Fibroblast of the aortic adventitia (primary cell): ENCODE data around the gene CHAMP1. TPM values are rescaled to one million over a fixed set of nuclear protein-coding genes. Genes with fewer than 3 reads are reported as not detected.
A peak's percentile ranks its signal among the peaks of the same experiment; 100 is the strongest.

ENCODE experiments used
- DNase-seq: peaks from one replicate; pipeline ENCODE4 v3.0.0-alpha.2; 2010; ENCODE audit warnings: low read depth
- H3K4me3 ChIP-seq: 2 replicates; pipeline ENCODE4 v1.5.1; 2011; ENCODE audit warnings: low read depth, mild to moderate bottlenecking, control low read depth, low read length, moderate library complexity
- total RNA-seq: library from RNA; depleted of rRNA; stranded (reverse); fragments of >200 nt; gene quantifications from 2 replicates; pipeline ENCODE4 v1.2.3, GENCODE V29; 2012; ENCODE audit warnings: low replicate concordance
- TF ChIP-seq, protein P1 (sequence below): IDR thresholded peaks from 2 replicates; pipeline ENCODE4 v1.5.1; 2011; ENCODE audit warnings: mild to moderate bottlenecking, low read length, control low read depth, inconsistent platforms; ENCODE audit not compliant: insufficient read depth

The CHAMP1 gene
- total RNA-seq, 1 donor, result 22.5 TPM

DNA sequence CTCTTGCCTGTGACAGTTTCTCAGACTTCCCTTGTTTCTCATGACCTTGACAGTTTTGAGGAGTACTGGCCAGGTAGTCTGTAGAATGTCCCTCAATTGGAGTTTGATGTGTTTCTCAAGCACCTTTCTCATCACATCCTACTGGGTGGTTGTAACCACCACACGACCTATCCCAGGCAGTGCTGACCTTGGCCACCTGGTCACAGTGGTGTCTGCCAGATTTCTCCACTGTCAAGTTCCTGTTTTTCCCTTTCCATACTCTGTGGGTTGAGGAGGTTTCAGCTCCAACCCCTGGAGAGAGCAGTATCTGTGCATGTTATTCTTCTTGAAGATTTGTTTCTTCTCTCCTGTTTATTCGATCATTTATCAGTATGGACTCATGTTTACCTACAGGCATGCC, 41.3 kb upstream of the CHAMP1 start:
- H3K4me3 ChIP-seq, result no peak overlapping the region
- TF ChIP-seq, protein P1, sequence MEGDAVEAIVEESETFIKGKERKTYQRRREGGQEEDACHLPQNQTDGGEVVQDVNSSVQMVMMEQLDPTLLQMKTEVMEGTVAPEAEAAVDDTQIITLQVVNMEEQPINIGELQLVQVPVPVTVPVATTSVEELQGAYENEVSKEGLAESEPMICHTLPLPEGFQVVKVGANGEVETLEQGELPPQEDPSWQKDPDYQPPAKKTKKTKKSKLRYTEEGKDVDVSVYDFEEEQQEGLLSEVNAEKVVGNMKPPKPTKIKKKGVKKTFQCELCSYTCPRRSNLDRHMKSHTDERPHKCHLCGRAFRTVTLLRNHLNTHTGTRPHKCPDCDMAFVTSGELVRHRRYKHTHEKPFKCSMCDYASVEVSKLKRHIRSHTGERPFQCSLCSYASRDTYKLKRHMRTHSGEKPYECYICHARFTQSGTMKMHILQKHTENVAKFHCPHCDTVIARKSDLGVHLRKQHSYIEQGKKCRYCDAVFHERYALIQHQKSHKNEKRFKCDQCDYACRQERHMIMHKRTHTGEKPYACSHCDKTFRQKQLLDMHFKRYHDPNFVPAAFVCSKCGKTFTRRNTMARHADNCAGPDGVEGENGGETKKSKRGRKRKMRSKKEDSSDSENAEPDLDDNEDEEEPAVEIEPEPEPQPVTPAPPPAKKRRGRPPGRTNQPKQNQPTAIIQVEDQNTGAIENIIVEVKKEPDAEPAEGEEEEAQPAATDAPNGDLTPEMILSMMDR, result no peak
- DNase-seq, result no peak

DNA sequence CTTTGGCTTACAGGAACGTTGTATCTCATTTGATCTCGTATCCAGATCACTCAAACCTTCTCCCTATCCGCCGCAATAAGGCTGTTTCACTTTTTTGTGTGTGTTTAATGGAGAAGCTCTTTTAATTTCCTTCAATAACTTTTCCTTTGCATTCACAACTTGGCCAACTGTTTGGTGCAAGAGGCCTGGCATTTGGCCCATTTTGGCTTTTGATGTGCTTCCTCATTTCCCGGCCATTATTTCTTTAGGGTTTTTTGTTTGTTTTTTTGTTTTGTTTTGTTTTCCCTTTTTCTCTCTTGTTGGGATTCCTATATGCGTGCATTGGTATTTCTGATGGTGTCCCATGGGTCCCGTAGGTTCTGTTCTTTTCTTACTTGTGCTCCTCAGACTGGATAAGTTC, 39.0 kb upstream of the CHAMP1 start:
- no peak overlapping the region for H3K4me3 ChIP-seq
- TF ChIP-seq, protein P1, result no peak
- no peak for DNase-seq

DNA sequence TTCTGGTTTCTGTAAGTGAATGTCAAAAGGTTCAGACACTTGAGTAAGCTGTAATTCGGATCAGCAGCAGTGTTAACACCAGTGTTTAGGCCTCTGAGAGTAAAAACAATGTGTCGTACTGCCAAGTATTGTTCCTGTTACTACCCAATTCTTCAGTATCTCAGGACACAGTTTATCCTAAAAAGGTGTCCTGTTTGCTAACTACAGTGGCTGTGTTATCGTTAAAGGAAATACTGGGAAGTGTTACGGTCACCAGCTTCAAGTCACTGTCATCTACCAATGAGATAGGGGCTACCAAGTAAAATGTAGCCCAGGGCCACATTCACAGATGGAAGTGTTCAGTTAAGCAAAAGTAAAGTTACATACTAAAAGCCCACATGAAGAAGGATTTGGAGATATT, 35.2 kb upstream of the CHAMP1 start:
- TF ChIP-seq, protein P1, result no peak
- no peak overlapping the region for H3K4me3 ChIP-seq
- no peak for DNase-seq

DNA sequence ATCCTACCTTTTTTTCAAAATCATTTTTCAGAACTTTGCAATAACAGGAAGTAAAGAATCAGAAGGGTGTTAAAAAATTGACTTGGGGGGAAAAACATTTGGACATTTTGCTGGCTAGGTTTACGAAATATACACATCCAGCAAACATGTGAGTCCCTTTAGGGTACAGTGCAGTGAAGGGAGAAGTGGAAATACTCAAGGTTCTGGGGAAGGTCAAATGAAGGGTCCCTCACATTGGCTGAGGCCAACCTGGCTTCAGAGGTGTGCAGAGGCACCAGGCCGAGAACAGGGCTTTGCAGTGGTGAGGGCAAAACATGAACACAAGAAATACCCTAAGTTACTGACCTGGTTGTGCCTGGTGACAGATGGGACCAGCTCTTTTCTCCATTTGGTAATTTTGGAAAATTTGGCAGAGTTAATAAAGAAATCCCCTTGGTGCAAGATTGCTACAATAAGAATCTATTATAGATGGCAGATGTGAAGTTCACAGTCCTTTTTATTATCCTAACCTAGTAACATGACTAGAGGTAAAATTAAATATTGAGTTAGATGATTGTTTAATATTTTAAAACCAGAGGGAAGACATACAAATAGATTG, 34.4 kb upstream of the CHAMP1 start:
- no peak overlapping the region for H3K4me3 ChIP-seq

DNA sequence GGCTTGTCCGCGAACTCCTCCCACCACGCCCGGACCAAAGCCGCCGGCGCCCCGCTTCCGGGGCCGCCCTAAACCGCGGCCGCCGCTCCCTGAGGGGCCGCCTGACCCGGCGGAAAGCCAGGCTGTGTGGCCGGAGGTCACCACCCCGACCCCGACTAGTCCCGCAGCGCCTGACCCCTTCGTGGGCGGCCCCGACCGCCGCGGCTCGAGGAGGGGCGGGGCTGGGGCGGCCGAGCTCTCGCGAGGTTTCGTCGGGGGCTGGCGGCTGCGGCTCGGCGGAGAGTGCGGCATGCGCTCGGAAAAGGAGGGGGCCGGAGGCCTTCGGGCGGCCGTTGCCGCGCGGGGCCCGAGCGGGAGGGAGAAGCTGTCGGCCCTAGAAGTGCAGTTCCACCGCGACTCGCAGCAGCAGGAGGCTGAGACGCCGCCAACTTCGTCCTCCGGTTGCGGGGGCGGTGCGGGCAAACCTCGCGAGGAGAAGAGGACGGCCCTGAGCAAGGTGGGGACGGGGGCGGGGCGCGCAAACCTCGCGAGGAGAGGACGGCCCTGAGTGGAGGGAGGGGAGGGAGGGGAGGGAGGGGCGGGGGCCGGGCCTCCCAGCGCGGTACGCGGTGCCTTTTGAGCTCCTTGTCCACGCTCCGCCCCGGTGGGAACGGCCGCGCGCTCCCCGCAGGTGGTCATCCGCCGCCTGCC, 32.8 kb upstream of the CHAMP1 start, which contains the start of gene UPF3A:
Gene UPF3A, plus strand, starts transcription at position 251 of the 690 bp plus-strand sequence. Its CDS starts 39 bp downstream, at position 290.
- TF ChIP-seq, protein P1, result no peak
- H3K4me3 ChIP-seq, result peak within 1 kb of the TSS; percentile 86
- peak; percentile 90 for DNase-seq

More for the DNA sequence above, 34.4 kb upstream of the CHAMP1 start:
- no peak for DNase-seq
- TF ChIP-seq, protein P1, result no peak

DNA sequence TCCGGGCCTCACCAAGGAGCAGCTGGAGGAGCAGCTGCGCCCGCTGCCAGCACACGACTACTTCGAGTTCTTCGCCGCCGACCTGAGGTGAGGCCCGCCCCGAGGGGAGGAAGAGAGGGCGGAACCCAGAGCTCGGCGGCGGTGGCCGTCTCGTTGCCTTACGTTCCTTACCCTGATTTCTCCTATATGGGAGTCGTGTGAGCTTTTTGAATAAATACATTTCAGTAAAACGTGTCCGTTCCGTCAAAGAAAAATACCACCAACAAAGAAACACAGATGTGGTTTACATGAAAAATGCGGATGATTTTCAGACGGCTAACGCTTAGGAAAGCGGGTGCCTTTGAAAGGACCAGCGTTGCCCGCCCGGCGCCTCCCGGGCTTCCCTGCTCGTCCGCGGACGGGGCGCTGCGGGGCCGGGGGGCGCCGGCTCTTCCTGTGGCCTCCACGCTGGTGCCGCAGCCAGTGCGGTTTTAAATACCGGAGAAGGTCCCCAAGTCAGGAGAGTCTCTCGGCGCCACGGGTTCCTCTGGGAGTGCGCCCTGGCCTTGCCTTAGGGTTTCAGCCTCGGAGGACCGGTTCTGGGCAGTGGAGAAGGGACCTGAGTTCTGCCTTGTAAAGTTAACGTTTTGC, 32.1 kb upstream of the CHAMP1 start:
- peak overlapping the region; percentile 86 for H3K4me3 ChIP-seq
- DNase-seq, result peak; percentile 68
- TF ChIP-seq, protein P1, result no peak
